SK-N-SH (cell line): ENCODE measurements around the gene SURF4. TPM values are rescaled to one million over a fixed set of nuclear protein-coding genes. Genes with fewer than 3 reads are reported as not detected.

Experiments used
- CTCF ChIA-PET: fragments of 300-600, 350-600 bp; formaldehyde crosslinking; extraction: SDS; loops from one replicate; lab custom pipeline; 2021; lab: Yijun Ruan, JAX
- POLR2A ChIA-PET: fragments of 350-600 bp; sonication (Branson Sonifier 250); formaldehyde crosslinking; extraction: SDS; loops from one replicate; lab custom pipeline; 2020; ENCODE audit warnings: antibody characterized with exemption, inconsistent platforms; lab: Yijun Ruan, JAX
- DNase-seq: peaks from one replicate; pipeline ENCODE4 v3.0.0; 2012
- H2AFZ ChIP-seq: fragments of 200-600 bp; sonication (generic); 2 replicates; pipeline ENCODE4 v1.8.1; 2016; ENCODE audit warnings: antibody characterized with exemption, mild to moderate bottlenecking, low read depth
- H3F3A ChIP-seq: fragments of 200-600 bp; sonication (generic); replicated peaks from 2 replicates; pipeline ENCODE3; 2016; ENCODE audit warnings: antibody characterized with exemption, mild to moderate bottlenecking; ENCODE audit not compliant: insufficient read depth
- H3K27ac ChIP-seq, 2 experiments: fragments of 200-500 bp in 1 of 2; fragments of 200-600 bp in 1 of 2; sonication (Bioruptor generic) in 1 of 2; sonication (generic), shearing (Covaris generic) in 1 of 2; 2 replicates each; pipeline versions ENCODE4 v1.5.1 to v1.6.1; 2014 to 2016; ENCODE audit warnings: low read depth in 2 of 2, inconsistent platforms in 1 of 2, low read length in 1 of 2, mild to moderate bottlenecking in 1 of 2, mixed read lengths in 1 of 2
- H3K27me3 ChIP-seq: fragments of 200-600 bp; sonication (generic), shearing (Covaris generic); 2 replicates; pipeline ENCODE4 v1.6.1; 2016; ENCODE audit warnings: mixed run types; ENCODE audit not compliant: insufficient read depth
- H3K36me3 ChIP-seq, 2 experiments: fragments of 200-500 bp in 1 of 2; fragments of 200-600 bp in 1 of 2; sonication (Bioruptor generic) in 1 of 2; sonication (generic) in 1 of 2; replicated peaks in 1 of 2; 2 replicates each; pipeline versions ENCODE3 to v1.5.1; 2014 to 2016; ENCODE audit warnings: low read length in 1 of 2, mild to moderate bottlenecking in 1 of 2; ENCODE audit not compliant: insufficient read depth in 2 of 2, control insufficient read depth in 1 of 2
- H3K4me1 ChIP-seq, 2 experiments: fragments of 200-500 bp in 1 of 2; fragments of 200-600 bp in 1 of 2; sonication (Bioruptor generic) in 1 of 2; sonication (generic), shearing (Covaris generic) in 1 of 2; 2 replicates each; pipeline versions ENCODE4 v1.5.1 to v1.6.1; 2014 to 2016; ENCODE audit warnings: low read depth in 1 of 2, low read length in 1 of 2, mixed run types in 1 of 2; ENCODE audit not compliant: insufficient read depth in 2 of 2, control insufficient read depth in 1 of 2
- H3K4me2 ChIP-seq: fragments of 200-600 bp; sonication (generic), shearing (Covaris generic); 2 replicates; pipeline ENCODE4 v1.6.1; 2017; ENCODE audit warnings: mixed run types
- H3K4me3 ChIP-seq, 2 experiments: fragments of 200-500 bp in 1 of 2; fragments of 200-600 bp in 1 of 2; sonication (Bioruptor generic) in 1 of 2; sonication (generic), shearing (Covaris generic) in 1 of 2; 2 replicates each; pipeline versions ENCODE4 v1.5.1 to v1.8.1; 2014 to 2016; ENCODE audit warnings: low read depth in 2 of 2, inconsistent platforms in 1 of 2, low read length in 1 of 2, mild to moderate bottlenecking in 1 of 2, mixed read lengths in 1 of 2, moderate library complexity in 1 of 2
- H3K79me2 ChIP-seq: fragments of 200-600 bp; sonication (generic); 2 replicates; pipeline ENCODE4 v1.8.1; 2017; ENCODE audit warnings: mild to moderate bottlenecking; ENCODE audit not compliant: insufficient read depth
- H3K9ac ChIP-seq: fragments of 200-600 bp; sonication (generic); 2 replicates; pipeline ENCODE4 v1.6.1; 2017; ENCODE audit warnings: mixed run types
- H3K9me2 ChIP-seq: fragments of 200-600 bp; sonication (generic); 2 replicates; pipeline ENCODE4 v1.6.1; 2017; ENCODE audit warnings: mixed run types
- H3K9me3 ChIP-seq: fragments of 200-600 bp; sonication (generic); 2 replicates; pipeline ENCODE4 v1.6.1; 2017; ENCODE audit warnings: mixed run types, mild to moderate bottlenecking, moderate library complexity
- H4K20me1 ChIP-seq: fragments of 200-600 bp; sonication (generic); 2 replicates; pipeline ENCODE4 v1.6.1; 2017; ENCODE audit warnings: mild to moderate bottlenecking, mixed run types; ENCODE audit not compliant: insufficient read depth
- CTCF ChIP-seq: fragments of 200-600 bp; sonication (generic); IDR thresholded peaks from 2 replicates; pipeline ENCODE4 v1.6.1; 2017; ENCODE audit warnings: antibody characterized with exemption, mild to moderate bottlenecking, moderate library complexity
- EP300 ChIP-seq, 2 experiments: IDR thresholded peaks; 2 replicates each; pipeline versions ENCODE4 v1.4.0 to v1.6.1; 2012; ENCODE audit warnings: borderline replicate concordance in 1 of 2, low read depth in 1 of 2, low read length in 1 of 2
- FOXM1 ChIP-seq: IDR thresholded peaks from 2 replicates; pipeline ENCODE4 v1.4.0; 2012; ENCODE audit warnings: low read depth, mild to moderate bottlenecking
- MAX ChIP-seq: IDR thresholded peaks from 2 replicates; pipeline ENCODE4 v1.4.0; 2012; ENCODE audit warnings: low read depth
- RAD21 ChIP-seq: IDR thresholded peaks from 2 replicates; pipeline ENCODE4 v1.6.1; 2012; ENCODE audit warnings: mild to moderate bottlenecking, low read length
- TCF12 ChIP-seq: IDR thresholded peaks from 2 replicates; pipeline ENCODE4 v1.4.0; 2012
- USF1 ChIP-seq: IDR thresholded peaks from 2 replicates; pipeline ENCODE4 v1.4.0; 2012; ENCODE audit warnings: low read depth, borderline replicate concordance
- YY1 ChIP-seq: IDR thresholded peaks from 2 replicates; pipeline ENCODE4 v1.4.0; 2012; ENCODE audit warnings: low read depth, mild to moderate bottlenecking
- ZBTB33 ChIP-seq: IDR thresholded peaks from 2 replicates; pipeline ENCODE4 v1.4.0; 2012; ENCODE audit warnings: low read depth, borderline replicate concordance
- WGBS: methylation state at CpG from one replicate; pipeline ENCODE4 v1.1.6; 2017; ENCODE audit warnings: low lambda C conversion rate; 5-methylcytosine and 5-hydroxymethylcytosine counted together
- polyA plus RNA-seq, 3 experiments: library from polyadenylated mRNA; depleted of rRNA; stranded (reverse); fragments of >200 nt; gene quantifications; 2 replicates each; pipeline ENCODE4 v1.2.3, GENCODE V29; 2012

Gene SURF4
- polyA plus RNA-seq, 1 of the 3 experiments (the other 2 are of a cell fraction): 165 TPM

- no peak for TF ChIP-seq ZBTB33
- no peak for TF ChIP-seq EP300 (IDR thresholded peaks at IDR 0.05; ENCODE audit: borderline replicate concordance in 1 of 2, low read depth in 1 of 2, low read length in 1 of 2)
- TF ChIP-seq USF1: no peak
Observed at GRCh38 chr9:133423216-133423615, 47.4 kb upstream of the SURF4 start (continued).

GRCh38 chr9:133421615-133422542, 46.0 kb upstream of the SURF4 start, which contains the start of gene ADAMTS13:
Gene ADAMTS13 (plus strand): TSS chr9:133422367. CDS start chr9:133422444, 77 bp downstream.
- no peaks in the 10 kb centered on the region for H3K9me2 ChIP-seq
- H3K4me1 ChIP-seq: peaks cover 0 to 5% of the 10 kb centered on the region in 2 experiments; a peak in 1 of 4 replicates
- no peaks in the 10 kb centered on the region for H3F3A ChIP-seq
- CTCF ChIA-PET: no interaction called here
- H3K36me3 ChIP-seq: no peaks in the 10 kb centered on the region
- WGBS: 82% methylated on average over 14 of the region's 23 CpGs
- H3K4me2 ChIP-seq: no peak within 1 kb of the TSS
- H3K79me2 ChIP-seq: peaks cover 9% of the 10 kb centered on the region
- DNase-seq: no peak
- POLR2A ChIA-PET: no interaction called here
- H2AFZ ChIP-seq: no peak within 1 kb of the TSS
- H4K20me1 ChIP-seq: no peaks in the 10 kb centered on the region
- H3K27ac ChIP-seq: no peak within 1 kb of the TSS
- no peak within 1 kb of the TSS for H3K9ac ChIP-seq
- TF ChIP-seq FOXM1 (no peak), TCF12 (no peak), CTCF (no peak; the same call in 1 of the 2 replicates), MAX (no peak), RAD21 (no peak), EP300 (IDR thresholded peaks at IDR 0.05; ENCODE audit: borderline replicate concordance in 1 of 2, low read depth in 1 of 2, low read length in 1 of 2) (no peak), ZBTB33 (no peak), YY1 (no peak)
- no peaks in the 10 kb centered on the region for H3K27me3 ChIP-seq
- no peak within 1 kb of the TSS for H3K4me3 ChIP-seq
- H3K9me3 ChIP-seq: no peaks in the 10 kb centered on the region
